BE2C (cell line): ENCODE data around the gene KCTD5.
"Not testable (repeated sequence)": the region's sequence is repeated elsewhere in the genome, so short reads cannot be mapped to it uniquely, and the experiment has no call there.

ENCODE experiments used
- DNase-seq: peaks from one replicate; pipeline ENCODE4 v3.0.0-alpha.2; 2020
- H3K27me3 ChIP-seq: fragments of 250-450 bp; sonication (Bioruptor Pico); 2 replicates; pipeline ENCODE4 v1.5.1; 2020; ENCODE audit warnings: mild to moderate bottlenecking
- H3K36me3 ChIP-seq: fragments of 250-450 bp; sonication (Bioruptor Pico); 2 replicates; pipeline ENCODE4 v1.5.1; 2020; ENCODE audit warnings: mild to moderate bottlenecking
- H3K4me1 ChIP-seq: fragments of 250-450 bp; sonication (Bioruptor Pico); 2 replicates; pipeline ENCODE4 v1.5.1; 2020
- H3K4me3 ChIP-seq: 2 replicates; pipeline ENCODE4 v1.5.1; 2011; ENCODE audit warnings: low read depth, low read length
- H3K9me3 ChIP-seq: fragments of 250-450 bp; sonication (Bioruptor Pico); 2 replicates; pipeline ENCODE4 v1.5.1; 2020
- CTCF ChIP-seq: IDR thresholded peaks from 2 replicates; pipeline ENCODE4 v1.5.1; 2012; ENCODE audit warnings: mild to moderate bottlenecking, low read depth, low read length

KCTD5 gene

GRCh38 chr16:2670017-2670416 lies 12.3 kb upstream of the KCTD5 start:
- DNase-seq, result peak; percentile 84
- not testable (repeated sequence) for H3K4me1 ChIP-seq, H3K9me3 ChIP-seq, H3K36me3 ChIP-seq, H3K27me3 ChIP-seq, H3K4me3 ChIP-seq
- TF ChIP-seq CTCF, result peak; percentile 76

- not testable (repeated sequence) for H3K4me3 ChIP-seq, H3K4me1 ChIP-seq, H3K36me3 ChIP-seq, H3K9me3 ChIP-seq, H3K27me3 ChIP-seq
- DNase-seq, result peak; percentile 73
- peak; percentile 59 for TF ChIP-seq CTCF
These were observed 11.1 kb upstream of the KCTD5 start for GRCh38 chr16:2671193-2671592.

- no peak for DNase-seq
- TF ChIP-seq CTCF, result no peak
- peak overlapping the region; percentile 61 for H3K4me3 ChIP-seq
These were observed 10.6 kb upstream of the KCTD5 start for GRCh38 chr16:2671741-2672140.

GRCh38 chr16:2673066-2673999 lies 9.0 kb upstream of the KCTD5 start:
- Histone ChIP-seq H3K36me3 (peaks cover 6% of the 10 kb centered on the region; the same call in 1 of the 2 replicates), H3K27me3 (no peaks in the 10 kb centered on the region), H3K9me3 (no peaks in the 10 kb centered on the region), H3K4me3 (peak overlapping the region; percentile 68), H3K4me1 (peaks cover 5% of the 10 kb centered on the region)
- TF ChIP-seq CTCF, result no peak
- peak; percentile 100 for DNase-seq

More at GRCh38 chr16:2671741-2672140, 10.6 kb upstream of the KCTD5 start:
- no peaks in the 10 kb centered on the region for H3K27me3 ChIP-seq
- H3K4me1 ChIP-seq, result peaks cover 5% of the 10 kb centered on the region
- H3K36me3 ChIP-seq, result peaks cover 6% of the 10 kb centered on the region; the same call in 1 of the 2 replicates
- no peaks in the 10 kb centered on the region for H3K9me3 ChIP-seq

- H3K4me1 ChIP-seq, result peaks cover 5% of the 10 kb centered on the region
These were observed 7.3 kb upstream of the KCTD5 start for GRCh38 chr16:2675021-2675420.

More at GRCh38 chr16:2675021-2675420, 7.3 kb upstream of the KCTD5 start:
- Histone ChIP-seq H3K4me3 (no peak overlapping the region), H3K9me3 (no peaks in the 10 kb centered on the region), H3K36me3 (no peaks in the 10 kb centered on the region), H3K27me3 (no peaks in the 10 kb centered on the region)
- no peak for DNase-seq
- no peak for TF ChIP-seq CTCF
